ENCODE results near the gene TTLL8.

Gene TTLL8

GRCh38 chr22:50058061-50058905 is at the start of gene TTLL8:
Gene TTLL8 (minus strand): TSS chr22:50058298.
- no peak for TF ChIP-seq CTCF (IDR thresholded peaks at IDR 0.05; ENCODE audit: borderline replicate concordance, control extremely low read depth, extremely low read depth, insufficient read depth, missing control alignments)
- in situ Hi-C loops (cut with MboI; ENCODE audit: low sequenced_read_pairs, unreplicated experiment), result no loop called here
- no peak for DNase-seq (ENCODE audit: low spot score)

GRCh38 chr22:50107529-50107928 is 49.4 kb upstream of the TTLL8 start:
- no peak for DNase-seq (ENCODE audit: low spot score)
- TF ChIP-seq CTCF (IDR thresholded peaks at IDR 0.05; ENCODE audit: borderline replicate concordance, control extremely low read depth, extremely low read depth, insufficient read depth, missing control alignments), result no peak
- in situ Hi-C loops (cut with MboI; ENCODE audit: low sequenced_read_pairs, unreplicated experiment), result no loop called here

GRCh38 chr22:50105208-50106100 is 47.4 kb upstream of the TTLL8 start:
- in situ Hi-C loops (cut with MboI; ENCODE audit: low sequenced_read_pairs, unreplicated experiment), result no loop called here
- DNase-seq (ENCODE audit: low spot score), result no peak
- no peak for TF ChIP-seq CTCF (IDR thresholded peaks at IDR 0.05; ENCODE audit: borderline replicate concordance, control extremely low read depth, extremely low read depth, insufficient read depth, missing control alignments)

GRCh38 chr22:50104141-50104544 is 46.0 kb upstream of the TTLL8 start:
- no peak for DNase-seq (ENCODE audit: low spot score)
- in situ Hi-C loops (cut with MboI; ENCODE audit: low sequenced_read_pairs, unreplicated experiment), result no loop called here
- no peak for TF ChIP-seq CTCF (IDR thresholded peaks at IDR 0.05; ENCODE audit: borderline replicate concordance, control extremely low read depth, extremely low read depth, insufficient read depth, missing control alignments)

GRCh38 chr22:50102946-50103345 is 44.8 kb upstream of the TTLL8 start:
- TF ChIP-seq CTCF (IDR thresholded peaks at IDR 0.05; ENCODE audit: borderline replicate concordance, control extremely low read depth, extremely low read depth, insufficient read depth, missing control alignments), result no peak
- no peak for DNase-seq (ENCODE audit: low spot score)
- in situ Hi-C loops (cut with MboI; ENCODE audit: low sequenced_read_pairs, unreplicated experiment), result no loop called here

GRCh38 chr22:50101870-50102565 is 43.9 kb upstream of the TTLL8 start:
- in situ Hi-C loops (cut with MboI; ENCODE audit: low sequenced_read_pairs, unreplicated experiment), result no loop called here

More at GRCh38 chr22:50101870-50102565, 43.9 kb upstream of the TTLL8 start:
- DNase-seq (ENCODE audit: low spot score), result no peak
- TF ChIP-seq CTCF (IDR thresholded peaks at IDR 0.05; ENCODE audit: borderline replicate concordance, control extremely low read depth, extremely low read depth, insufficient read depth, missing control alignments), result no peak

Data from GM13976 (cell line).